Bronchial epithelial cell (primary cell): ENCODE measurements around the gene ASPSCR1. TPM values are rescaled to one million over a fixed set of nuclear protein-coding genes. Genes with fewer than 3 reads are reported as not detected.

Source experiments
- DNase-seq: peaks from one replicate; pipeline ENCODE4 v3.0.0-alpha.2; 2010; ENCODE audit warnings: low read depth
- FAIRE-seq: peaks from 2 replicates; lab custom pipeline; 2011; peaks lifted over from hg19 to GRCh38; lab: Jason Lieb, UNC
- H3K27me3 ChIP-seq: 2 replicates; pipeline ENCODE4 v1.5.1; 2011; ENCODE audit warnings: low read length; ENCODE audit not compliant: control insufficient read depth, insufficient read depth
- H3K36me3 ChIP-seq: 2 replicates; pipeline ENCODE4 v1.5.1; 2011; ENCODE audit warnings: low read length; ENCODE audit not compliant: control insufficient read depth, insufficient read depth
- H3K4me3 ChIP-seq: 2 replicates; pipeline ENCODE4 v1.5.1; 2011; ENCODE audit warnings: mild to moderate bottlenecking, low read depth, low read length, control low read depth
- CTCF ChIP-seq: IDR thresholded peaks from 2 replicates; pipeline ENCODE4 v1.5.1; 2011; ENCODE audit warnings: mild to moderate bottlenecking, moderate library complexity, low read length, control low read depth, inconsistent platforms; ENCODE audit not compliant: insufficient read depth, severe bottlenecking
- total RNA-seq: library from RNA; depleted of rRNA; stranded (reverse); fragments of >200 nt; gene quantifications from 2 replicates; pipeline ENCODE4 v1.2.1, GENCODE V29; 2014

ASPSCR1 gene
- total RNA-seq, 1 donor from 2014 or later = 22.6 TPM

- Histone ChIP-seq H3K27me3 (no peaks in the 10 kb centered on the region), H3K36me3 (peaks cover 10% of the 10 kb centered on the region), H3K4me3 (no peak overlapping the region)
- FAIRE-seq (peak; percentile 13), DNase-seq (no peak)
- no peak for TF ChIP-seq CTCF
These were observed 44.2 kb upstream of the ASPSCR1 start for GRCh38 chr17:81933178-81933699.

DNA sequence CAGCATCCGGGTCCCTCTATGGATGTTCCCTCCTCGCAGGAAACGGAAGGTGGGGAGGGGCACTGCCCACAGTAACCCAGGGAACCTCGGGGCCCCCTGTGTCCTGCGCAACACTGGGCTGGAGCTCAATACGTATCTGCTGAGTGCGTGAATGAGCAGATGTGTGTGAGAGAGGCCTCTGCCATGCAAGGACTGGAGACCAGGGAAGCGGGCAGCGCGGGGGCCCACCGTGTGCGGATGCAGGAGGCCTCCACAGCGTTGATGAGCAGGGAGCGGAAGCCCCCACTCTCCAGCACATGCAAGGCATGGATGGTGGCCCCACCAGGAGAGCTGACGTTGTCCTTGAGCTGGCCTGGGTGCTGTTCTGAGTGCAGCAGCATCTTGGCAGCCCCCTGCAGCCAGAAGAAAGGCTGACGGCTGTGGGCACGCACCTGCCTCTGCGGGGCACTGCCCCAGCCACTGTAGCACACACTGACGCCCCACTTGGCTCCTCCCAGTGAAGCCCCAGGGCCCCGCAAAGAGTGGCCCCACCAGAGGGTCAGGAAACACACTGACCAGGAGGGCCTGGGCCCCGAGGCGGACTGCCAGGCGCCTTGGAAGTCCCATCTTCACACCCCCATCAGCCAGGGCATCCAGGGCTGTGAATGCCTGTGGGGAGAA lies 43.2 kb upstream of the ASPSCR1 start:
- DNase-seq (no peak), FAIRE-seq (no peak)
- TF ChIP-seq CTCF = no peak
- Histone ChIP-seq H3K36me3 (peaks cover 10% of the 10 kb centered on the region), H3K27me3 (no peaks in the 10 kb centered on the region), H3K4me3 (no peak overlapping the region)

GRCh38 chr17:81934850-81935708 lies 42.4 kb upstream of the ASPSCR1 start:
- no peak for FAIRE-seq

DNA sequence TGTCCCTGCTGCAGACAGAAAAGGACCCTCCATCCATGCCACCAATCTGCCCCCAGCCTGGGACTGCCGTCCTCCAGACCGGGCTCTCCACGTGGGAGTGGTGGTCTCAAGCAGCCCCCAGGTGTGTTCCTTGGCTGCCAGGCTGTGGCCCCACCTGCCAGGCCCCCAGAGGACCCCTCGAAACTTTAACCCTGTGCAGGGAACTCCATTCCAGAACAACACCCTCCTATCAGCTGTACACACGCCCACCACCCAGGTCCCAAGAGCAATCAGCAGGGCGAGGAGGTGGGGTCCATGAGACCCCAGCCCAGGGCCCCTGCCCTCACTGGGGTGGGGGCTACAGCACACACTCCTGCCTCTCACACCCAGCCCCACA lies 41.7 kb upstream of the ASPSCR1 start:
- Histone ChIP-seq H3K36me3 (peaks cover 10% of the 10 kb centered on the region), H3K27me3 (no peaks in the 10 kb centered on the region), H3K4me3 (no peak overlapping the region)
- DNase-seq (no peak), FAIRE-seq (no peak)
- no peak for TF ChIP-seq CTCF

More at GRCh38 chr17:81934850-81935708, 42.4 kb upstream of the ASPSCR1 start:
- TF ChIP-seq CTCF = no peak
- DNase-seq = no peak
- Histone ChIP-seq H3K36me3 (peaks cover 10% of the 10 kb centered on the region), H3K4me3 (no peak overlapping the region), H3K27me3 (no peaks in the 10 kb centered on the region)

DNA sequence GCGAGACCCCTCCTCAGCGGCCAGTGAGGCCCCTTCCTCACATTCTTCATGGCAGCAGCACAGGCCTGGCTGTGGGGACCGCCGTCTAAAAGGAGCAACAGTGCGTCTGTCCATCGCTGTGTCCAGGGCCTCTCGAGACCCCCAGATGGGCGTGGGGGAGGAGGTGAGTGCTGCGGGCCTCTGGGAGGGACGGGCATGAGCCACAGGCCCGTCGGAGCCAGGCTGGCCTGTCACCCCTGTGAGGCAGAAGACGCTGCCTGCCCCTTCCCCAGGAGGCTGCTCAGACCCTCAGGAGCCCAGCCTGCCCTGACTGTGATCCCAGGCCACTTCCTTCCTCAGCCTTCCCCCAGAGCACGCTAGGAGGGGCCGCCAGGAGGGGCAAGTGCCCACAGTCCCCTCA lies 38.2 kb upstream of the ASPSCR1 start:
- peaks cover 10% of the 10 kb centered on the region for H3K36me3 ChIP-seq
- H3K4me3 ChIP-seq = no peak overlapping the region
- no peak for FAIRE-seq
- DNase-seq = no peak
- H3K27me3 ChIP-seq = no peaks in the 10 kb centered on the region
- no peak for TF ChIP-seq CTCF
